Effector memory CD8-positive, alpha-beta T cell (primary cell): ENCODE data around the gene SFMBT2.

Source experiments
- ATAC-seq: fragments of 150-1000 bp; cut with Tn5 transposase; replicated peaks from 2 replicates; pipeline ENCODE4 v1.10.0; 2021; ENCODE audit warnings: mild to moderate bottlenecking, moderate library complexity
- DNase-seq, 3 experiments: peaks; one replicate each; pipeline ENCODE4 v3.0.0; 2021
- H3K27ac Mint-ChIP-seq, 2 donors: one replicate each; pipeline ENCODE4 v1.8.0; 2022; ENCODE audit warnings: mild to moderate bottlenecking in 2 of 2, mixed read lengths in 2 of 2, moderate library complexity in 2 of 2
- H3K27me3 Mint-ChIP-seq, 2 donors: one replicate each; pipeline ENCODE4 v1.8.0; 2022; ENCODE audit warnings: mixed read lengths in 2 of 2
- H3K36me3 Mint-ChIP-seq: one replicate; pipeline ENCODE4 v1.8.0; 2022; ENCODE audit warnings: mild to moderate bottlenecking, moderate library complexity, mixed read lengths; ENCODE audit not compliant: insufficient read depth
- H3K4me1 Mint-ChIP-seq, 2 donors: one replicate each; pipeline ENCODE4 v1.8.0; 2022; ENCODE audit warnings: low read depth in 2 of 2, mixed read lengths in 2 of 2
- H3K4me3 Mint-ChIP-seq, 2 donors: one replicate each; pipeline ENCODE4 v1.8.0; 2022; ENCODE audit warnings: mild to moderate bottlenecking in 2 of 2, mixed read lengths in 2 of 2, moderate library complexity in 2 of 2
- H3K9me3 Mint-ChIP-seq, 2 donors: one replicate each; pipeline ENCODE4 v1.8.0; 2022; ENCODE audit warnings: mixed read lengths in 2 of 2

Gene SFMBT2

GRCh38 chr10:7130191-7130911, 280.5 kb downstream of the SFMBT2 start:
- DNase-seq (no peak), ATAC-seq (no peak)
- Mint-ChIP-seq H3K36me3 (no peaks in the 10 kb centered on the region), H3K9me3 (no peaks in the 10 kb centered on the region), H3K27me3 (peaks cover 14 to 40% of the 10 kb centered on the region in 2 donors), H3K4me1 (peaks cover 4 to 7% of the 10 kb centered on the region in 2 donors), H3K4me3 (no peak overlapping the region), H3K27ac (no peak overlapping the region)

DNA sequence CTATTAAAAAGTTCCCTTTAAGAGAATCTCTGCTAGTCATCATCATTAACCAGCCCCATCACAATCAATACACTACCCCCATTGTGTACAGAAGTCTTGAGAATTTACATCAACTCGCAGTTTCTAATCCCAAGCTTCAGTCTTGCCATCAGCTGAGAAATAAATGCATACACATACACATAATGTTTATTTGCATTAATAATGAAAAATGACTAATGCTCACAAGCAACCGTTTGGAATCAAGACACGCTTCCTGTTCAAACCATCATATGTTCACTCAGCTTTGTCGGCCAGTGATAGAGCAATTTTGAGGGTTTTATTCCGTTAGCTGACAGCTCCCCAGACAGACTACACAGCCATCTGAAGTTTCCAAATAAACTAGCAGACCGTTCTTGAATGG, 287.1 kb downstream of the SFMBT2 start:
- H3K27me3 Mint-ChIP-seq: peaks cover 0 to 8% of the 10 kb centered on the region in 2 donors
- H3K36me3 Mint-ChIP-seq: no peaks in the 10 kb centered on the region

DNA sequence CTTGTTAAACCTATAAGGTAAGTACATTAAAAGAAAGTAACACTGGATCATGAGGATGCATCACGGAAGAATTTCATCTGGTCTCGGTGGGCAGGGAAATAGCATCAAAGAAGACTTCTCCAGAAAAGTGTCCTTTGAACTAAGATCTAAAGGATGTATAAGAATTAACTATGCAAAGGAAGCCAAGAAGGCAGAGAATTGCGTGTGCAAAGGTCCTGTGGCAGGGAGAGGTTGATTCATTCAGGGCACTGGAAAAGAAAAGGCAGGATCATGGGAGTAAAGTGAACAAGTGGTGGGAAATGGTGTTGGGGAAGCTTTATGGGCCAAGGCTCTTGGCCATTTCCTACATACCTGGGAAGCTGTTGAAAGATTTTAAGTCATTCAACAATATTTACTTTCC, 288.3 kb downstream of the SFMBT2 start:
- Mint-ChIP-seq H3K4me3 (no peak overlapping the region), H3K36me3 (no peaks in the 10 kb centered on the region), H3K27ac (peak overlapping the region in 1 of 2 donors; percentile 2), H3K9me3 (no peaks in the 10 kb centered on the region), H3K27me3 (peaks cover 0 to 8% of the 10 kb centered on the region in 2 donors), H3K4me1 (peaks cover 6 to 7% of the 10 kb centered on the region in 2 donors)
- DNase-seq (no peak), ATAC-seq (no peak)

More for the DNA sequence above, 287.1 kb downstream of the SFMBT2 start:
- Mint-ChIP-seq H3K4me3 (no peak overlapping the region), H3K4me1 (peaks cover 6 to 7% of the 10 kb centered on the region in 2 donors), H3K9me3 (no peaks in the 10 kb centered on the region), H3K27ac (no peak overlapping the region)
- DNase-seq (no peak), ATAC-seq (no peak)

GRCh38 chr10:7121154-7121797, 289.6 kb downstream of the SFMBT2 start:
- Mint-ChIP-seq H3K4me1 (peaks cover 6 to 7% of the 10 kb centered on the region in 2 donors), H3K36me3 (no peaks in the 10 kb centered on the region), H3K27ac (peak overlapping the region; percentile 86 to 96), H3K4me3 (peak overlapping the region; percentile 43 to 44), H3K9me3 (no peaks in the 10 kb centered on the region), H3K27me3 (peaks cover 0 to 8% of the 10 kb centered on the region in 2 donors)
- ATAC-seq (peak; percentile 97), DNase-seq (peak; percentile 63 to 75 (median 65))

DNA sequence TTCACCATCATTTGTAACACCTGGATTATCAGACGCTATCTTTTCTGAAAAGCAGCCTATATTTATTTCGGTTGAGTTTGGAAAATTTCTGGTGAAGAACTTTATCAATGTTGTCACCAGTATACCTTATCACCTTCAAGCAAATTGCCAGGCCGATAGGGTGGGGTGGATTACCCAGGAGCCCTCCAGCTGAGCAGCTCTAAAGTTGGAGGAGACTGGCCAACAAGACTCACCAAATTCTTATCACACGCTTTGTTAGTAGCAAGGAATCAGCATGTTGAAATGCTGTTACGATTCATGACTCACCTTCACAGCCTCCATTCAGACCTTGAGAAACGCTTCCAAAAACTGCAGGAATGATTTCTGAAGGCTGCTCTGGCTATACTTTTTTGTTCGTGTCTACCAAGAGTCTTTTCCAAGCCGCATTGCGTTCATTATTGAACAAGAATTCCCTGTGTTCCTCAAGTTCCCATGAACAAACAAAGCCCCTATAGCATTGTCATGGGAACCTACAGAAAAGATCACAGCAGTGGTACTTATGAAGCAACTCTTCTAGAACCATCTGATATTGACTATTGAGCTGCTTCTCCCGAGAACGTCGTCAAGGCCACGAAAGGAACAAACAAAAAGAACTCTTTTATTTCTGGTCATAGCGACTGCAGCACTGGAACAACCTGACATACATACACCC, 291.4 kb downstream of the SFMBT2 start:
- H3K9me3 Mint-ChIP-seq: no peaks in the 10 kb centered on the region
- no peaks in the 10 kb centered on the region for H3K27me3 Mint-ChIP-seq
- ATAC-seq: no peak
- no peaks in the 10 kb centered on the region for H3K36me3 Mint-ChIP-seq
- peak overlapping the region in 1 of 2 donors; percentile 78 for H3K27ac Mint-ChIP-seq
- DNase-seq: no peak
- H3K4me3 Mint-ChIP-seq: no peak overlapping the region
- peaks cover 6 to 7% of the 10 kb centered on the region in 2 donors for H3K4me1 Mint-ChIP-seq

DNA sequence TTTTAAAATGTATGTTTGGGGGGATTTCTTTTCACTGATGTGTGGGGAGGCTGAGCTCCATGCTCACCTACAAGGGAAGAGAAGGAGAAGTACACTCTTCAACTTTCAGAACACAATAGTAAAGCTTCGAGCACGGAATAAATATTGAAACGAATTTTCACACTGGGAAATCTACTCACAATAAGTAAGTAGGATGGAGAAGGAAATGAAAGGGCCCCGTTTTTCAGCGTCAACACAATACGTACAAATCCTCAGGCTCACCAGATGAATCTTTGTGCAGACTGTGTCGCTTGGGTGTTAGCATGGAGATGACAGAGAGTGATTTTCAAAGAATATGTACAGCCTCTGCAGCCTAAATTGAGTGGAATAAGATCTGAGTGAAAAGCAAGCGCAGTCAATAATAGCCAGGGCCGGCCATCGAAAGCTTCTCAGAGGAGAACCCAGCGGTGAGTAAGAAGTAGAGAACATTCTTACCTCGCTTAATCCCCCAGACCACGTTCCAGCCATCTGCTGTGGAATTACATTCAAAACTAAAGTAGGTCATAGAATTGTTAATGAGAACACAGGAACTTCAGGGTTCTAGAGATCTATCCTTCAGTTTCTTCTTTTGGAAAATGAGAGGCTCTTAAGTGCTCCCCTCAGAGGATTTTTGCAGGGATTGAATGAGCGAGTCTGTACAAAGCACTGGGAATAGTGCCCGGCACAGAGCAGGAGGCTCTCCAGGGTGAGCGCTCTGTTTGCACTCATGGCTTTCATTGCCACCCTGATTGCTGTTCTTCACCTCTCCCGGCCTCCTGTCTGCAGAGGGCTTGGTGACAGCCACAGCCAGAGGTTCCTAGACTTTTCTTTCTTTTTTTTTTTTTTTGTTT, 292.8 kb downstream of the SFMBT2 start:
- H3K4me3 Mint-ChIP-seq: no peak overlapping the region
- H3K36me3 Mint-ChIP-seq: no peaks in the 10 kb centered on the region
- ATAC-seq (no peak), DNase-seq (no peak)
- no peaks in the 10 kb centered on the region for H3K27me3 Mint-ChIP-seq
- peaks cover 6 to 7% of the 10 kb centered on the region in 2 donors for H3K4me1 Mint-ChIP-seq
- no peaks in the 10 kb centered on the region for H3K9me3 Mint-ChIP-seq
- H3K27ac Mint-ChIP-seq: peak overlapping the region in 1 of 2 donors; percentile 55

DNA sequence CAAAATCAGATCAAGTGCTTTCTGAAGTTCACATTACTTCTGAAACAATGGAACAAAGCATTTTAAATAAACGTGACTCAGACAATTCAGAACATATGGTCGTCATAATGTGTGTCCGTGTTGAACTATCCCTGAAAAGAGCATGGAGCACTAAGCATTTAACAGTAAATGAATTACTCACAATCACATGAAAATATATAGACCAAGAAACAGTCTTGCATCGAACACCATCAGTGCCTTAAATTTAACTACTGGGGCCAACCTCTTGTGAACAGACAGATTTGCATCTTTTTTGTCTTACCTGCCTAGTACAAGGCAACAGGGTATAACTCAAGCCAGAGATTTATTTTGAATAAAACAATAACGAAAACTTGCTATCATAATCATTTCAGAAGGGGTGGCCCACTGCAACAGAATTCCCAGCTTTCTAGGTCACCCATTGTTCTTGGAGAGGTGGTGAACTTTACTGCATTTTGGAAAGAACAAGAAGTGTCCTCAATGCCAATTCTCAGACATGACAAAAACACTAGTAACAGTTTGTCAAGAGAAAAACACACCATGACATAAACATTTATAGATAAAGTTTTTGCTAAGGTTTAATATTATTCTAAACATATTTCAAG, 293.5 kb downstream of the SFMBT2 start:
- H3K27ac Mint-ChIP-seq: no peak overlapping the region
- H3K9me3 Mint-ChIP-seq: no peaks in the 10 kb centered on the region
- no peaks in the 10 kb centered on the region for H3K36me3 Mint-ChIP-seq
- ATAC-seq (no peak), DNase-seq (no peak)
- H3K4me1 Mint-ChIP-seq: peaks cover 6 to 7% of the 10 kb centered on the region in 2 donors
- H3K27me3 Mint-ChIP-seq: no peaks in the 10 kb centered on the region
- H3K4me3 Mint-ChIP-seq: no peak overlapping the region

DNA sequence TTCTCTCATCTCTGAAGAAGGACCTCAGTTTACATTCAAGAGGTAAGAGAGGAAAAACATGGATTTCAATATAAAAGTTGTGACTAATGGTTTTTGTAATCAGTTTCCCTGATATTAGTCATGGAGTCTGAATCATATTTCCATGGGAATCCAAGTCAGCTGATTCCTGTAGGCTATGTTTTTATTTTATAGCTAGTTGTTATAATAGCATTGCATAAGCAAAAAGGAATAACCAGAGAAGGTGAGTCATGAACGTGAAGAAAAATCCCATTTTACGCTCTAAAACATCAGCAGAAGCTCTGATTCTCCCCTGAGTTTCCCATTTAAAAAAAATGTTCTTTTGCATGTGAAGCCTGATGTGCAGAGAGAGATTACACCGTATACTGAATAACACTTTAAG, 299.3 kb downstream of the SFMBT2 start:
- Mint-ChIP-seq H3K9me3 (peaks cover 0 to 2% of the 10 kb centered on the region in 2 donors), H3K4me3 (no peak overlapping the region), H3K4me1 (peaks cover 0 to 5% of the 10 kb centered on the region in 2 donors), H3K27me3 (no peaks in the 10 kb centered on the region), H3K36me3 (no peaks in the 10 kb centered on the region), H3K27ac (no peak overlapping the region)
- no peak for ATAC-seq
- DNase-seq: no peak

GRCh38 chr10:7111089-7111488, 299.7 kb downstream of the SFMBT2 start:
- H3K4me3 Mint-ChIP-seq: no peak overlapping the region
- H3K4me1 Mint-ChIP-seq: peaks cover 0 to 5% of the 10 kb centered on the region in 2 donors
- no peaks in the 10 kb centered on the region for H3K36me3 Mint-ChIP-seq
- no peak overlapping the region for H3K27ac Mint-ChIP-seq
- H3K9me3 Mint-ChIP-seq: peaks cover 0 to 2% of the 10 kb centered on the region in 2 donors
- H3K27me3 Mint-ChIP-seq: no peaks in the 10 kb centered on the region
- DNase-seq (no peak), ATAC-seq (no peak)
